ENCODE measurements around the gene ALAS1.

GRCh38 chr3:52233968-52234367 is 36.0 kb downstream of the ALAS1 start:
- TF ChIP-seq POLR2AphosphoS5 (IDR thresholded peaks at IDR 0.05; ENCODE audit: low read depth, low read length) (no peak), CTCF (IDR thresholded peaks at IDR 0.05) (no peak), TCF7L2 (IDR thresholded peaks at IDR 0.05; ENCODE audit: low read depth, low read length) (no peak)
